Erythroblast (primary cell): Measurements from ENCODE around the gene DCAF8L1.
"Not testable (repeated sequence)": the region's sequence is repeated elsewhere in the genome, so short reads cannot be mapped to it uniquely, and the experiment has no call there.

Source experiments
- GATA1 ChIP-seq: IDR thresholded peaks from 2 replicates; pipeline ENCODE4 v1.6.1; 2011; ENCODE audit warnings: low read depth, mild to moderate bottlenecking, control low read depth, low read length, moderate library complexity
- POLR2A ChIP-seq: IDR thresholded peaks from 2 replicates; pipeline ENCODE4 v1.6.1; 2011; ENCODE audit warnings: mild to moderate bottlenecking, low read length

DNA sequence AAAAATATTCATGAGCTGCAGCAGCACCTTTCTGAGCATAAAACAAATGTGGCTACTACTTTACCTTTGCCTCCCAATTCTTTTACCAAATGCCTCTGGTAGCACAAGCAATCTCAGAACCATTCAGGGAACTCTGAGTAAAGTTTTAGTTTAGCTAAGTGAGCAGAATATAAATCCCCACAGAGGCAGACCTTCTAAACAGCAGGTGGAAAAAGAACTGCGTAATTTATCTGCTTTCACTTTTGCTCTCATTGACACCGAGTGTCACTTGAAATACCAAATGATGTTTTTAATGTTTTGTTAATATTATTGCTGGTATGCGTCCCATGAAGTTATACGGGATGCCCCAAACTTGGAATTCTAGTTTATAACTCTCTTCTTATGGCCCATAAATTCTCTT is 4.3 kb downstream of the DCAF8L1 start:
- not testable (repeated sequence) for TF ChIP-seq POLR2A, GATA1
